Dermis microvascular lymphatic vessel endothelial cell (primary cell): Measurements from ENCODE around the gene ATP2A1. TPM values are rescaled to one million over a fixed set of nuclear protein-coding genes. Genes with fewer than 3 reads are reported as not detected.

Experiments used
- DNase-seq, 2 donors: peaks; one replicate each; pipeline versions ENCODE4 v3.0.0 to v3.0.0-alpha.2; 2010; ENCODE audit warnings: low read depth in 2 of 2
- total RNA-seq: library from RNA; depleted of rRNA; stranded (reverse); fragments of >200 nt; gene quantifications from 2 replicates; pipeline ENCODE4 v1.2.1, GENCODE V29; 2014

Gene ATP2A1
- total RNA-seq, result 0.13 and 0.25 TPM in 2 replicates

- no peak for DNase-seq
These were observed at the start of gene ATP2A1 for GRCh38 chr16:28878083-28878926. Gene ATP2A1, plus strand, starts transcription at chr16:28878488. Its CDS starts 184 bp downstream, at chr16:28878672.

GRCh38 chr16:28829747-28830146, 48.5 kb upstream of the ATP2A1 start:
- no peak for DNase-seq

GRCh38 chr16:28830531-28830930, 47.8 kb upstream of the ATP2A1 start:
- DNase-seq, result no peak

GRCh38 chr16:28834349-28834748, 43.9 kb upstream of the ATP2A1 start:
- DNase-seq, result no peak

- no peak for DNase-seq
These were observed 43.1 kb upstream of the ATP2A1 start for GRCh38 chr16:28834873-28835863.

GRCh38 chr16:28835864-28836760, 42.2 kb upstream of the ATP2A1 start:
- no peak for DNase-seq

GRCh38 chr16:28836761-28837064, 41.6 kb upstream of the ATP2A1 start:
- DNase-seq, result no peak

GRCh38 chr16:28837672-28838557, 40.4 kb upstream of the ATP2A1 start:
- no peak for DNase-seq

- no peak for DNase-seq
These were observed 39.8 kb upstream of the ATP2A1 start for GRCh38 chr16:28838558-28838918.

GRCh38 chr16:28839004-28839639, 39.2 kb upstream of the ATP2A1 start:
- DNase-seq, result no peak

- no peak for DNase-seq
These were observed 38.4 kb upstream of the ATP2A1 start for GRCh38 chr16:28839899-28840298.

GRCh38 chr16:28842696-28843095, 35.6 kb upstream of the ATP2A1 start:
- DNase-seq, result no peak

- DNase-seq, result no peak
These were observed 34.5 kb upstream of the ATP2A1 start for GRCh38 chr16:28843766-28844165.

GRCh38 chr16:28844226-28844885, 33.9 kb upstream of the ATP2A1 start:
- no peak for DNase-seq

- DNase-seq, result peak in 1 of 2 donors; percentile 41
These were observed 33.0 kb upstream of the ATP2A1 start for GRCh38 chr16:28845293-28845692.

- DNase-seq, result no peak
These were observed 32.6 kb upstream of the ATP2A1 start for GRCh38 chr16:28845761-28846079.

GRCh38 chr16:28846080-28846932, 32.0 kb upstream of the ATP2A1 start, which contains the start of gene TUFM:
Gene TUFM, minus strand, starts transcription at chr16:28846348. Its CDS starts 79 bp downstream, at chr16:28846269.
- DNase-seq, result peak; percentile 96 to 99

- DNase-seq, result no peak
These were observed 31.4 kb upstream of the ATP2A1 start for GRCh38 chr16:28846933-28847273.

GRCh38 chr16:28858421-28858820, 19.9 kb upstream of the ATP2A1 start:
- no peak for DNase-seq
